Stomach smooth muscle (tissue), 2 donors: ENCODE measurements around the gene USP47.

ENCODE experiments used
- H3K27ac ChIP-seq: one replicate; pipeline ENCODE4 v1.7.0; 2013; ENCODE audit warnings: mild to moderate bottlenecking, low read length, inconsistent platforms
- H3K27me3 ChIP-seq, 2 donors: one replicate each; pipeline ENCODE4 v1.7.0; 2013; ENCODE audit warnings: low read length in 2 of 2; ENCODE audit not compliant: insufficient read depth in 2 of 2, control insufficient read depth in 1 of 2
- H3K36me3 ChIP-seq, 2 donors: one replicate each; pipeline ENCODE4 v1.7.0; 2013; ENCODE audit warnings: low read length in 2 of 2; ENCODE audit not compliant: control insufficient read depth in 2 of 2, insufficient read depth in 2 of 2
- H3K4me1 ChIP-seq: one replicate; pipeline ENCODE4 v1.7.0; 2013; ENCODE audit warnings: low read length; ENCODE audit not compliant: control insufficient read depth, insufficient read depth
- H3K4me3 ChIP-seq, 2 donors: one replicate each; pipeline ENCODE4 v1.7.0; 2013; ENCODE audit warnings: low read length in 2 of 2
- H3K9ac ChIP-seq, 2 donors: one replicate each; pipeline ENCODE4 v1.7.0; 2013; ENCODE audit warnings: low read length in 2 of 2, mild to moderate bottlenecking in 1 of 2
- H3K9me3 ChIP-seq, 2 donors: one replicate each; pipeline ENCODE4 v1.7.0; 2013; ENCODE audit warnings: low read length in 2 of 2; ENCODE audit not compliant: control insufficient read depth in 2 of 2
- donor health status: healthy.
- donor health status: Pancreatic carcinoma.

The USP47 gene

GRCh38 chr11:11848891-11849746 lies 7.3 kb downstream of the USP47 start:
- Histone ChIP-seq H3K36me3 (no peaks in the 10 kb centered on the region), H3K27me3 (no peaks in the 10 kb centered on the region), H3K4me3 (no peak overlapping the region), H3K27ac (no peak overlapping the region), H3K4me1 (peaks cover 23% of the 10 kb centered on the region), H3K9me3 (no peaks in the 10 kb centered on the region), H3K9ac (no peak overlapping the region)

GRCh38 chr11:11850668-11851067 lies 8.9 kb downstream of the USP47 start:
- no peaks in the 10 kb centered on the region for H3K9me3 ChIP-seq
- no peak overlapping the region for H3K27ac ChIP-seq
- peaks cover 14% of the 10 kb centered on the region for H3K4me1 ChIP-seq

GRCh38 chr11:11856638-11857037 lies 14.9 kb downstream of the USP47 start:
- H3K27ac ChIP-seq: no peak overlapping the region
- H3K9ac ChIP-seq: no peak overlapping the region
- H3K4me1 ChIP-seq: peaks cover 11% of the 10 kb centered on the region
- H3K36me3 ChIP-seq: no peaks in the 10 kb centered on the region
- no peak overlapping the region for H3K4me3 ChIP-seq
- no peaks in the 10 kb centered on the region for H3K27me3 ChIP-seq
- no peaks in the 10 kb centered on the region for H3K9me3 ChIP-seq

More at GRCh38 chr11:11850668-11851067, 8.9 kb downstream of the USP47 start:
- Histone ChIP-seq H3K36me3 (no peaks in the 10 kb centered on the region), H3K27me3 (no peaks in the 10 kb centered on the region), H3K9ac (no peak overlapping the region), H3K4me3 (no peak overlapping the region)

GRCh38 chr11:11857769-11858168 lies 16.0 kb downstream of the USP47 start:
- H3K4me1 ChIP-seq: peaks cover 5% of the 10 kb centered on the region
- no peak overlapping the region for H3K27ac ChIP-seq
- no peaks in the 10 kb centered on the region for H3K9me3 ChIP-seq
- H3K36me3 ChIP-seq: no peaks in the 10 kb centered on the region
- H3K9ac ChIP-seq: no peak overlapping the region
- H3K27me3 ChIP-seq: no peaks in the 10 kb centered on the region
- H3K4me3 ChIP-seq: no peak overlapping the region

- no peaks in the 10 kb centered on the region for H3K36me3 ChIP-seq
- no peak overlapping the region for H3K9ac ChIP-seq
Measured at GRCh38 chr11:11858676-11859075, 16.9 kb downstream of the USP47 start.

GRCh38 chr11:11860103-11860979 lies 18.6 kb downstream of the USP47 start:
- H3K4me3 ChIP-seq: no peak overlapping the region
- no peaks in the 10 kb centered on the region for H3K9me3 ChIP-seq
- no peaks in the 10 kb centered on the region for H3K36me3 ChIP-seq
- H3K27ac ChIP-seq: no peak overlapping the region
- H3K4me1 ChIP-seq: peaks cover 3% of the 10 kb centered on the region
- H3K27me3 ChIP-seq: no peaks in the 10 kb centered on the region
- no peak overlapping the region for H3K9ac ChIP-seq

More at GRCh38 chr11:11858676-11859075, 16.9 kb downstream of the USP47 start:
- Histone ChIP-seq H3K9me3 (no peaks in the 10 kb centered on the region), H3K4me1 (peaks cover 3% of the 10 kb centered on the region), H3K27ac (no peak overlapping the region), H3K4me3 (no peak overlapping the region), H3K27me3 (no peaks in the 10 kb centered on the region)

- Histone ChIP-seq H3K27ac (no peak overlapping the region), H3K4me3 (no peak overlapping the region), H3K36me3 (no peaks in the 10 kb centered on the region), H3K27me3 (no peaks in the 10 kb centered on the region), H3K9me3 (peaks cover 0 to 2% of the 10 kb centered on the region in 2 donors), H3K4me1 (no peaks in the 10 kb centered on the region), H3K9ac (no peak overlapping the region)
Measured at GRCh38 chr11:11862999-11863398, 21.2 kb downstream of the USP47 start.

GRCh38 chr11:11864332-11864731 lies 22.6 kb downstream of the USP47 start:
- Histone ChIP-seq H3K9ac (no peak overlapping the region), H3K9me3 (peaks cover 0 to 2% of the 10 kb centered on the region in 2 donors), H3K27ac (no peak overlapping the region), H3K27me3 (no peaks in the 10 kb centered on the region), H3K4me3 (no peak overlapping the region), H3K36me3 (no peaks in the 10 kb centered on the region), H3K4me1 (no peaks in the 10 kb centered on the region)

GRCh38 chr11:11864803-11865202 lies 23.0 kb downstream of the USP47 start:
- Histone ChIP-seq H3K27me3 (no peaks in the 10 kb centered on the region), H3K36me3 (no peaks in the 10 kb centered on the region), H3K4me1 (no peaks in the 10 kb centered on the region), H3K9ac (no peak overlapping the region), H3K9me3 (peaks cover 0 to 2% of the 10 kb centered on the region in 2 donors), H3K27ac (no peak overlapping the region), H3K4me3 (no peak overlapping the region)

GRCh38 chr11:11865449-11865848 lies 23.7 kb downstream of the USP47 start:
- peaks cover 0 to 2% of the 10 kb centered on the region in 2 donors for H3K9me3 ChIP-seq
- H3K27me3 ChIP-seq: no peaks in the 10 kb centered on the region
- H3K36me3 ChIP-seq: no peaks in the 10 kb centered on the region
- H3K4me3 ChIP-seq: no peak overlapping the region
- no peak overlapping the region for H3K27ac ChIP-seq
- H3K4me1 ChIP-seq: no peaks in the 10 kb centered on the region
- H3K9ac ChIP-seq: no peak overlapping the region
